Hepatocyte (in vitro differentiated cells): Measurements from ENCODE around the gene EEIG1. TPM values are rescaled to one million over a fixed set of nuclear protein-coding genes. Genes with fewer than 3 reads are reported as not detected.

Experiments
- DNase-seq: peaks from one replicate; pipeline ENCODE4 v3.0.0-alpha.2; 2016; ENCODE audit warnings: low spot score
- H2AFZ ChIP-seq: fragments of 200-600 bp; sonication (generic); 2 replicates; pipeline ENCODE4 v1.6.0; 2016; ENCODE audit warnings: antibody characterized with exemption, mild to moderate bottlenecking
- H3K27ac ChIP-seq: fragments of 200-600 bp; sonication (generic); 2 replicates; pipeline ENCODE4 v1.5.1; 2016; ENCODE audit warnings: mild to moderate bottlenecking
- H3K27me3 ChIP-seq: fragments of 200-600 bp; sonication (generic); 2 replicates; pipeline ENCODE4 v1.6.1; 2016
- H3K36me3 ChIP-seq: fragments of 200-600 bp; sonication (generic); replicated peaks from 2 replicates; pipeline ENCODE4 v1.5.1; 2016; ENCODE audit warnings: low read depth; ENCODE audit not compliant: insufficient read depth
- H3K4me1 ChIP-seq: fragments of 200-600 bp; sonication (generic); 2 replicates; pipeline ENCODE4 v1.5.1; 2016; ENCODE audit warnings: mild to moderate bottlenecking, moderate library complexity; ENCODE audit not compliant: insufficient read depth
- H3K4me2 ChIP-seq: fragments of 200-600 bp; sonication (generic); 2 replicates; pipeline ENCODE4 v1.6.0; 2016
- H3K4me3 ChIP-seq: fragments of 200-600 bp; sonication (generic); 2 replicates; pipeline ENCODE4 v1.5.1; 2016; ENCODE audit warnings: mild to moderate bottlenecking
- H3K79me2 ChIP-seq: fragments of 200-600 bp; sonication (generic); 2 replicates; pipeline ENCODE4 v1.6.0; 2017; ENCODE audit warnings: mild to moderate bottlenecking
- H3K9me2 ChIP-seq: fragments of 200-600 bp; sonication (generic); replicated peaks from 2 replicates; pipeline ENCODE4 v1.6.0; 2017; ENCODE audit warnings: mild to moderate bottlenecking; ENCODE audit not compliant: insufficient read depth
- H3K9me3 ChIP-seq: fragments of 200-600 bp; sonication (generic); 2 replicates; pipeline ENCODE4 v1.5.1; 2016; ENCODE audit warnings: low read depth, mild to moderate bottlenecking
- H4K20me1 ChIP-seq: fragments of 200-600 bp; sonication (generic); 2 replicates; pipeline ENCODE4 v1.6.0; 2016; ENCODE audit warnings: mild to moderate bottlenecking; ENCODE audit not compliant: insufficient read depth, poor library complexity, severe bottlenecking
- CTCF ChIP-seq: fragments of 200-600 bp; sonication (generic); IDR thresholded peaks from 2 replicates; pipeline ENCODE4 v1.5.1; 2016; ENCODE audit warnings: antibody characterized with exemption, mild to moderate bottlenecking; ENCODE audit not compliant: poor library complexity
- EZH2 ChIP-seq: fragments of 200-600 bp; sonication (generic); IDR thresholded peaks from 2 replicates; pipeline ENCODE4 v1.6.1; 2016; ENCODE audit warnings: antibody characterized with exemption, mild to moderate bottlenecking, borderline replicate concordance
- EZH2phosphoT487 ChIP-seq: fragments of 200-600 bp; sonication (generic); IDR thresholded peaks from one replicate; pipeline ENCODE4 v1.6.1; 2018; ENCODE audit warnings: antibody characterized with exemption, mild to moderate bottlenecking, low read depth, moderate library complexity; ENCODE audit not compliant: unreplicated experiment, severe bottlenecking
- WGBS: methylation state at CpG from one replicate; pipeline ENCODE4 v1.1.6; 2016; ENCODE audit warnings: low lambda C conversion rate; ENCODE audit errors: missing lambda C conversion rate; 5-methylcytosine and 5-hydroxymethylcytosine counted together
- polyA plus RNA-seq: library from polyadenylated mRNA; unstranded; fragments of >200 nt; fragmentation: Nextera tagmentation; extraction: Ambion mirVana; gene quantifications from 2 replicates; pipeline ENCODE4 v1.2.1, GENCODE V29; 2016
- total RNA-seq: library from RNA; depleted of rRNA; stranded (reverse); fragments of >200 nt; gene quantifications from 2 replicates; pipeline ENCODE4 v1.2.3, GENCODE V29; 2014

EEIG1 gene
- total and polyA plus RNA-seq, 2 experiments from 2014 or later = 38.1 to 43.6 TPM

- peaks cover 100% of the 10 kb centered on the region for H3K79me2 ChIP-seq
- TF ChIP-seq EZH2phosphoT487 = no peak
- TF ChIP-seq EZH2 = no peak
- no peak for TF ChIP-seq CTCF
- H3K36me3 ChIP-seq = no peaks in the 10 kb centered on the region
- H2AFZ ChIP-seq = no peak overlapping the region
- no peaks in the 10 kb centered on the region for H3K27me3 ChIP-seq
- H3K27ac ChIP-seq = peak overlapping the region; percentile 16
- 87% methylated on average over 12 of the region's 12 CpGs for WGBS
- H4K20me1 ChIP-seq = peaks cover 94% of the 10 kb centered on the region
- DNase-seq = no peak
- peaks cover 96% of the 10 kb centered on the region for H3K4me1 ChIP-seq
- peak overlapping the region; percentile 92 for H3K4me2 ChIP-seq
- no peaks in the 10 kb centered on the region for H3K9me2 ChIP-seq
- no peaks in the 10 kb centered on the region for H3K9me3 ChIP-seq
- H3K4me3 ChIP-seq = no peak overlapping the region
Measured at GRCh38 chr9:127974001-127974768, 6.6 kb downstream of the EEIG1 start.

- Histone ChIP-seq H3K4me2 (peak overlapping the region; percentile 92), H3K4me1 (peaks cover 100% of the 10 kb centered on the region), H3K79me2 (peaks cover 100% of the 10 kb centered on the region), H3K4me3 (no peak overlapping the region), H2AFZ (no peak overlapping the region), H4K20me1 (peaks cover 90% of the 10 kb centered on the region), H3K27ac (peak overlapping the region; percentile 31), H3K9me3 (no peaks in the 10 kb centered on the region), H3K9me2 (no peaks in the 10 kb centered on the region), H3K36me3 (no peaks in the 10 kb centered on the region), H3K27me3 (no peaks in the 10 kb centered on the region)
- WGBS = 88% methylated on average over 16 of the region's 17 CpGs
- DNase-seq = no peak
- TF ChIP-seq CTCF (no peak), EZH2 (no peak), EZH2phosphoT487 (no peak)
Measured at GRCh38 chr9:127973169-127974000, 7.4 kb downstream of the EEIG1 start.

- DNase-seq = peak; percentile 19
- Histone ChIP-seq H2AFZ (no peak overlapping the region), H3K4me1 (peaks cover 100% of the 10 kb centered on the region), H4K20me1 (peaks cover 82% of the 10 kb centered on the region), H3K9me2 (no peaks in the 10 kb centered on the region), H3K4me3 (no peak overlapping the region), H3K27me3 (no peaks in the 10 kb centered on the region), H3K4me2 (peak overlapping the region; percentile 92), H3K9me3 (no peaks in the 10 kb centered on the region), H3K27ac (peak overlapping the region; percentile 70), H3K79me2 (peaks cover 100% of the 10 kb centered on the region), H3K36me3 (no peaks in the 10 kb centered on the region)
- 78% methylated on average over 12 of the region's 12 CpGs for WGBS
- TF ChIP-seq EZH2phosphoT487 = no peak
- TF ChIP-seq CTCF = no peak
- no peak for TF ChIP-seq EZH2
Measured at GRCh38 chr9:127972236-127972871, 8.4 kb downstream of the EEIG1 start.
